GM23338 (cell line): Measurements from ENCODE around the gene SPON2. TPM values are rescaled to one million over a fixed set of nuclear protein-coding genes. Genes with fewer than 3 reads are reported as not detected.

ENCODE experiments used
- ATAC-seq: fragments of 200-7000 bp; cut with Tn5 transposase; 3 replicates; pipeline ENCODE4 v1.9.1; 2020
- DNase-seq: peaks from one replicate; pipeline ENCODE4 v3.0.0-alpha.2; 2015; ENCODE audit warnings: low spot score
- H2AFZ ChIP-seq: fragments of 200-600 bp; sonication (generic); 2 replicates; pipeline ENCODE4 v1.8.0; 2016; ENCODE audit warnings: antibody characterized with exemption, mild to moderate bottlenecking, moderate library complexity
- H3F3A ChIP-seq: fragments of 200-600 bp; sonication (generic); replicated peaks from 2 replicates; pipeline ENCODE4 v1.8.0; 2017; ENCODE audit warnings: antibody characterized with exemption, mixed run types, low read depth
- H3K27ac ChIP-seq: fragments of 200-600 bp; sonication (generic); 2 replicates; pipeline ENCODE4 v1.6.1; 2016; ENCODE audit warnings: low read depth
- H3K27me3 ChIP-seq: fragments of 200-600 bp; sonication (generic); 2 replicates; pipeline ENCODE4 v1.8.0; 2016; ENCODE audit warnings: mild to moderate bottlenecking, mixed run types, moderate library complexity; ENCODE audit not compliant: insufficient read depth
- H3K36me3 ChIP-seq: fragments of 200-600 bp; sonication (generic); 2 replicates; pipeline ENCODE4 v1.8.0; 2016; ENCODE audit warnings: mild to moderate bottlenecking; ENCODE audit not compliant: insufficient read depth
- H3K4me1 ChIP-seq: fragments of 200-600 bp; sonication (generic); 2 replicates; pipeline ENCODE4 v1.8.0; 2016; ENCODE audit warnings: mild to moderate bottlenecking, moderate library complexity; ENCODE audit not compliant: insufficient read depth
- H3K4me2 ChIP-seq: fragments of 200-600 bp; sonication (generic); 2 replicates; pipeline ENCODE4 v1.7.1; 2017; ENCODE audit warnings: mixed run types
- H3K4me3 ChIP-seq: fragments of 200-600 bp; sonication (generic); 2 replicates; pipeline ENCODE4 v1.6.1; 2016; ENCODE audit warnings: mixed run types
- H3K79me2 ChIP-seq: fragments of 200-600 bp; sonication (generic); replicated peaks from 2 replicates; pipeline ENCODE4 v1.8.0; 2017; ENCODE audit warnings: mild to moderate bottlenecking; ENCODE audit not compliant: insufficient read depth
- H3K9me2 ChIP-seq: fragments of 200-600 bp; sonication (generic); 2 replicates; pipeline ENCODE4 v1.8.0; 2017; ENCODE audit not compliant: insufficient read depth
- H4K20me1 ChIP-seq: fragments of 200-600 bp; sonication (generic); replicated peaks from 2 replicates; pipeline ENCODE4 v1.8.0; 2017; ENCODE audit warnings: mild to moderate bottlenecking; ENCODE audit not compliant: insufficient read depth
- H3K27ac Mint-ChIP-seq: 2 replicates; pipeline ENCODE4 v1.8.0; 2020; ENCODE audit warnings: inconsistent platforms, mild to moderate bottlenecking, moderate library complexity, mixed read lengths
- H3K27me3 Mint-ChIP-seq: 3 replicates; pipeline ENCODE4 v1.8.0; 2022; ENCODE audit warnings: low read depth, mild to moderate bottlenecking, moderate library complexity, mixed read lengths, inconsistent platforms; ENCODE audit not compliant: insufficient read depth, poor library complexity
- H3K36me3 Mint-ChIP-seq: 3 replicates; pipeline ENCODE4 v1.8.0; 2021; ENCODE audit warnings: low read depth, mild to moderate bottlenecking, inconsistent platforms, moderate library complexity, mixed read lengths
- H3K4me1 Mint-ChIP-seq: 3 replicates; pipeline ENCODE4 v1.8.0; 2020; ENCODE audit warnings: mild to moderate bottlenecking, inconsistent platforms, mixed read lengths
- H3K4me3 Mint-ChIP-seq: 3 replicates; pipeline ENCODE4 v1.8.0; 2021; ENCODE audit warnings: moderate library complexity, mild to moderate bottlenecking, inconsistent platforms, mixed read lengths
- H3K9me3 Mint-ChIP-seq: 3 replicates; pipeline ENCODE4 v1.8.0; 2020; ENCODE audit warnings: moderate library complexity, mild to moderate bottlenecking, inconsistent platforms, mixed read lengths
- ETS1 ChIP-seq: IDR thresholded peaks from 2 replicates; pipeline ENCODE4 v1.6.1; 2016; ENCODE audit warnings: antibody characterized with exemption
- NANOG ChIP-seq: IDR thresholded peaks from 2 replicates; pipeline ENCODE4 v1.6.1; 2016; ENCODE audit warnings: antibody characterized with exemption, borderline replicate concordance
- POLR2AphosphoS5 ChIP-seq: IDR thresholded peaks from 2 replicates; pipeline ENCODE4 v1.6.1; 2016; ENCODE audit warnings: antibody characterized with exemption, low read depth
- REST ChIP-seq: IDR thresholded peaks from one replicate; pipeline ENCODE4 v1.6.1; 2018; ENCODE audit warnings: antibody characterized with exemption; ENCODE audit not compliant: unreplicated experiment
- STAT1 ChIP-seq: IDR thresholded peaks from one replicate; pipeline ENCODE4 v1.6.1; 2016; ENCODE audit warnings: antibody characterized with exemption; ENCODE audit not compliant: unreplicated experiment
- ZNF114 ChIP-seq: fragments of 250-450 bp; sonication (Bioruptor Pico); IDR thresholded peaks from 2 replicates; pipeline ENCODE4 v1.5.0; 2020; ENCODE audit warnings: mild to moderate bottlenecking, moderate library complexity
- ZNF331 ChIP-seq: fragments of 250-450 bp; sonication (Bioruptor Pico); IDR thresholded peaks from 2 replicates; pipeline ENCODE4 v1.5.0; 2020; ENCODE audit warnings: low read depth, mild to moderate bottlenecking, moderate library complexity
- polyA plus RNA-seq: library from polyadenylated mRNA; unstranded; fragments of >200 nt; fragmentation: Nextera tagmentation; extraction: Ambion mirVana; gene quantifications from 2 replicates; pipeline ENCODE4 v1.2.1, GENCODE V29; 2016
- total RNA-seq: library from RNA; depleted of rRNA; stranded (reverse); fragments of >200 nt; shearing (Covaris generic); gene quantifications from 2 replicates; pipeline ENCODE4 v1.2.3, GENCODE V29; 2014
- TF ChIP-seq, protein P1 (sequence below), 2 experiments: fragments of 200-600 bp in 1 of 2; sonication (generic) in 1 of 2; conservative IDR thresholded peaks; 2 replicates each; pipeline versions ENCODE4 v1.5.1 to v1.6.1; 2016 to 2017; ENCODE audit warnings: antibody characterized with exemption in 2 of 2, low read depth in 2 of 2, mild to moderate bottlenecking in 2 of 2, moderate library complexity in 1 of 2

SPON2 gene
- total and polyA plus RNA-seq, 2 experiments from 2014 or later = 2.1 to 2.4 TPM

DNA sequence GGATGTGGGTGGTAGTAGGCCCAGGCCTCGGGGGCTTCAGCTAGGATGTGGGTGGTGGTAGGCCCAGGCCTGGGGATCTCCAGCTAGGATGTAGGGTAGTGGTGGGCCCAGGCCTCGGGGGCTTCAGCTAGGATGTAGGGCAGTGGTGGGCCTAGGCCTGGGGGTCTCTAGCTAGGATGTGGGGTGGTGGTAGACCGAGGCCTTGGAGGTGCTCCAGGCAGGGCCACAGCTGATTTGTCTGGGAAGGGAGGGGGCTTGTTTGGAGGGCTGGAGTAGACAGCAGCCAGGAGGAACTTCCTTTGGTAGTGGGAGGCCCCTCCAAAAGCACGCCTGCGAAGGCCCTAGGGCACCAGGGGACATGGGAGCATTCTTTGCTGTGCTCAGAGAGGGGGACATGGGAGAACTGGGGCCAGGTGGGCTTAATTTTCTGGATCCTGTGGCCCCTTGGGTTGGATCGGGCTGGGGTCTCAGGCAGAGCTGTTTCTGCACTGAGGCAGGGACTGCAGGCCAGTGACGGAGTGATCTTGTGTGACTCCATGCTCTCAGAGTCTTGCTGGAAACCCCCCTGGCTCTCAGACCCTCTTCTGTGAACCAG is 3.3 kb upstream of the SPON2 start:
- H3K4me2 ChIP-seq = no peak overlapping the region
- Mint-ChIP-seq H3K4me3 (no peak overlapping the region), H3K27me3 (peaks cover 39% of the 10 kb centered on the region), H3K36me3 (peaks cover 3% of the 10 kb centered on the region; the same call in 2 of the 3 replicates), H3K27ac (no peak overlapping the region), H3K9me3 (peaks cover 20% of the 10 kb centered on the region), H3K4me1 (no peaks in the 10 kb centered on the region; the same call in 1 of the 3 replicates)
- DNase-seq (no peak), ATAC-seq (no peak)
- no peaks in the 10 kb centered on the region for H3K4me1 ChIP-seq
- H3K9me2 ChIP-seq = no peaks in the 10 kb centered on the region
- 0 out of 2 replicates have a peak, but pooled peaks cover 7% of the 10 kb centered on the region for H3K36me3 ChIP-seq
- peaks cover 46% of the 10 kb centered on the region for H3K27me3 ChIP-seq
- H4K20me1 ChIP-seq = no peaks in the 10 kb centered on the region
- no peaks in the 10 kb centered on the region for H3F3A ChIP-seq
- H3K79me2 ChIP-seq = no peaks in the 10 kb centered on the region
- H3K27ac ChIP-seq = no peak overlapping the region
- no peak for TF ChIP-seq STAT1
- no peak for TF ChIP-seq REST
- TF ChIP-seq NANOG = no peak
- TF ChIP-seq POLR2AphosphoS5 = no peak
- TF ChIP-seq, protein P1, sequence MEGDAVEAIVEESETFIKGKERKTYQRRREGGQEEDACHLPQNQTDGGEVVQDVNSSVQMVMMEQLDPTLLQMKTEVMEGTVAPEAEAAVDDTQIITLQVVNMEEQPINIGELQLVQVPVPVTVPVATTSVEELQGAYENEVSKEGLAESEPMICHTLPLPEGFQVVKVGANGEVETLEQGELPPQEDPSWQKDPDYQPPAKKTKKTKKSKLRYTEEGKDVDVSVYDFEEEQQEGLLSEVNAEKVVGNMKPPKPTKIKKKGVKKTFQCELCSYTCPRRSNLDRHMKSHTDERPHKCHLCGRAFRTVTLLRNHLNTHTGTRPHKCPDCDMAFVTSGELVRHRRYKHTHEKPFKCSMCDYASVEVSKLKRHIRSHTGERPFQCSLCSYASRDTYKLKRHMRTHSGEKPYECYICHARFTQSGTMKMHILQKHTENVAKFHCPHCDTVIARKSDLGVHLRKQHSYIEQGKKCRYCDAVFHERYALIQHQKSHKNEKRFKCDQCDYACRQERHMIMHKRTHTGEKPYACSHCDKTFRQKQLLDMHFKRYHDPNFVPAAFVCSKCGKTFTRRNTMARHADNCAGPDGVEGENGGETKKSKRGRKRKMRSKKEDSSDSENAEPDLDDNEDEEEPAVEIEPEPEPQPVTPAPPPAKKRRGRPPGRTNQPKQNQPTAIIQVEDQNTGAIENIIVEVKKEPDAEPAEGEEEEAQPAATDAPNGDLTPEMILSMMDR (conservative IDR thresholded peaks at IDR 0.05; ENCODE audit: low read depth in 2 of 2) = no peak
- no peak for TF ChIP-seq ZNF331
- TF ChIP-seq ETS1 = no peak
- no peak for TF ChIP-seq ZNF114 (CRISPR knock-in tag)
- no peak overlapping the region for H2AFZ ChIP-seq
- no peak overlapping the region for H3K4me3 ChIP-seq
